Mononuclear cell (primary cell): ENCODE measurements around the gene PLEKHG5. TPM values are rescaled to one million over a fixed set of nuclear protein-coding genes. Genes with fewer than 3 reads are reported as not detected.
A peak's percentile ranks its signal among the peaks of the same experiment; 100 is the strongest.

Source experiments
- H3K27me3 ChIP-seq: 2 replicates; pipeline ENCODE4 v1.6.0; 2011; ENCODE audit warnings: low read length, control low read depth; ENCODE audit not compliant: insufficient read depth
- H3K4me1 ChIP-seq: 2 replicates; pipeline ENCODE4 v1.5.1; 2011; ENCODE audit warnings: mild to moderate bottlenecking, low read length, control low read depth; ENCODE audit not compliant: insufficient read depth
- H3K4me3 ChIP-seq: 2 replicates; pipeline ENCODE4 v1.5.1; 2011; ENCODE audit warnings: mild to moderate bottlenecking, low read length, moderate library complexity
- H3K9me3 ChIP-seq: 2 replicates; pipeline ENCODE4 v1.5.1; 2011; ENCODE audit warnings: low read depth, mild to moderate bottlenecking, control low read depth, low read length
- total RNA-seq: library from RNA; depleted of rRNA; stranded (reverse); fragments of >200 nt; gene quantifications from one replicate; pipeline ENCODE4 v1.2.3, GENCODE V29; 2012

PLEKHG5 gene
- total RNA-seq, 1 donor = 2.1 TPM

DNA sequence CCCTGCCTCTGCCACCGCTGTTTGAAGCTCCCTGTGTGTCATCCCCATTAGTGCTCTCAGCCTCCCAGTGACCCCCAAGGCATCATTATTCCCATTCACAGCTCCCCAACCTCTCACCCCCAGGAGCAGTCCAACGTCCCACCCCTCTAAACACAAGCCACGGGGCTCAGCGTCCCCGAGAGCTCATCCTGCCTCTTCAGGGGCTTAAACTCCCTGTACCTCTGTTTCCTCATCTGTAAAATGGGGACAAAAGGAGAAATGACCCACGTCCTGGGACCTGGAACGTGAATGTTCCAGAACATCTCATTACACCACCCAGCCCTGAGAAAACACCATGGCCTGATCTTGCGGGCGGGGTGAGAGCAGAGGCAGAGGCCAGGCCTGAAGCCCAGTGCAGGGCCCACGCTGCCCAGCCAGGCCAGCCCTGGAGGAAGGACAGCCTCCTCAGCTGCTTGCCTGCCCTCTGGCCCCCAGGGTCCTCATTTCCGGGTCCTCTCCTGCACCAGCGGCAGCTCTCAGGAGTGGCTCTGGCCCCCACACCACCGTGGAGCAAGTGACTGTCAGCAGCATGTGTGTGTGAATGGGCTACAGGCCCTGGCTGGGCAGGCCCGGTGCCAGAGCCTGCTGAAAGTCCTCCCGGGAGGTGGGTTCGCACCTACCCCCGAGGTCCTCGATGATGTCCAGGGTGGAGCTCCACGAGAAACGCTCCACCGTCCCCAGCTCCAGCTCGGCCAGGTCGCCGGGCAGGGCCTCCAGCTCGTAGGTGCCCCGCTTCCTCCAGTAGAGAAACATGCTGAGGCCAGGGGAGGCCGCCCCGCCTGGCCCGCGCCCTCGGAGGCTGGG is 14.1 kb upstream of the PLEKHG5 start:
- no peak overlapping the region for H3K4me3 ChIP-seq
- no peaks in the 10 kb centered on the region for H3K9me3 ChIP-seq
- H3K4me1 ChIP-seq = no peaks in the 10 kb centered on the region
- H3K27me3 ChIP-seq = no peaks in the 10 kb centered on the region

- H3K9me3 ChIP-seq = no peaks in the 10 kb centered on the region
- H3K27me3 ChIP-seq = no peaks in the 10 kb centered on the region
- H3K4me3 ChIP-seq = no peak overlapping the region
Measured at GRCh38 chr1:6504887-6505286, 13.4 kb upstream of the PLEKHG5 start.

DNA sequence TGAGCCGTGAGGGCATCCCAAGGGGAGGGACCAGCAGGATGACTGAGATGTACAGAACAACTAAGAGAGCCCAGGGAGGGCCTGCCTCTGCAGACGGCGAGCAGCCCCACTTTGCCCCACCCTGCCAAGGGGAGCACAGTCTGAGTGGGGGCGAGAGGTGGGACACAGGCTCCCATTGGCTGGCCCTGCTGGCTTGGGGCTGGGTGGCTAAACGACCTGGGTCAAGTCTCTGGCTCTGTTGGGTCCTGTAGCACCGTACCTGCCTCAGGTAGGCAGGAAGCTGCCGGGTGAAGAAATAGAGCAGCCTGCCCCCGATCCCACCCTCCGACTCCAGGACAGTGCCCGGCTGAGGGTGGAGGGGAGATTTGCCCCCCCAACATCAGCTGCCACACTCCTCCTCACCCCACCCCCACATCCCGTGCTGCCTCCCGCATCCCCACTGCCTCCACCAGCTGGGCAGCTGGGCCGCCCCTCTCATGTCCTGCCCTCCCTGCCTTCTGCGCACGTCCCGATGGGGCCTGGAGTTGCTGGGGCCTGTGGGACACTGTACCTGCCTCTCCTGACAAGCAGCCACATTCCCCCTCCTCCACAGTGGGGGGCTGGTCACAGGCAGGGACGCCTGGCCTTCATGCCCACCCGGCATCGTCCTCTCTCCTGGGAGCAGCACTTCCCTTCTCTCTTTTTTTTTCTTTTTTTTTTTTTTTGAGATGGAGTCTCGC is 12.6 kb upstream of the PLEKHG5 start:
- no peaks in the 10 kb centered on the region for H3K27me3 ChIP-seq
- no peaks in the 10 kb centered on the region for H3K9me3 ChIP-seq
- H3K4me1 ChIP-seq = no peaks in the 10 kb centered on the region
- H3K4me3 ChIP-seq = no peak overlapping the region

More at GRCh38 chr1:6504887-6505286, 13.4 kb upstream of the PLEKHG5 start:
- no peaks in the 10 kb centered on the region for H3K4me1 ChIP-seq

DNA sequence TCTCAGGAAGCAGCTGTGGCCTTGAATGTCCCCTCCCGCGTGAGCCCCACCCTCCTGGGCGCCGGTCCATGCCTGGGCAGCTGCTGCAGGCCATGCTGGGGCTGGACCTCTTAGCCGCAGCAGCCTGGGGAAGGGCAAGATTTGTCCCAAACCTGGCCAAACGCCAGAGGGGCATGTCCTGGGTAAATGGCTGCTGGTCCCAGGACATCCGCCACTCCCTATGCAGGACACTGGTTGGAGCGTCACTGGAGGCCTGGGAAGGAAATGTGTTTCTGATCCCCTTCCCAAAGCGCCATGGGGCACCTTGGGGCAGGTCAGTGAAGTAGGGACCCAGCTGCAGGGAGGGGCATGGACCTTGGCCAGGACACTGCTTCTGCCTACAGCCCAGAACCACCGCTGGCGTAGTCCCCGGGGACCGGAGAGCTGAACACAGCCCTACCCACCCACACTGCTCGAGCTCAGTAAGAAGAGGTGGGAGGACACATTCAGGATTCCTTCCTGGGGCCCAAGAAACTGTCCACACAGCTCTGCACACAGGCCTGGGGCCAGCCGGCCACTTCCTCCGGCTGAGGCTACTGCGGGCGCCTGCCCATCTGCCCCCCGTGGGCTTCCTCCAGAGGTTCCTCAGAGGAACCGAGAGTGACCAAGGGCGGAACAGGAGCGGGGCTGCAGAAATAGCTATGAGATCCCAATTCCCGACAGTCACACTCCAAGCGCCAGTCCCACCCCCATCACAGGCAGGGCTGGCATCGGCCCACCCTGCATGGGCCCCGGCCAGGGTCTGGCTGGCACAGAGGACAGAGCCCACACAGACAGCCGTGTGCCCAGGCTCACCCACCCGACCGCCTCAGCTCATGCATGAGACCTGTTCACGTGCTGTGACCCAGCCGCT is 10.8 kb upstream of the PLEKHG5 start:
- Histone ChIP-seq H3K4me1 (no peaks in the 10 kb centered on the region), H3K27me3 (peaks cover 4% of the 10 kb centered on the region), H3K9me3 (no peaks in the 10 kb centered on the region), H3K4me3 (no peak overlapping the region)

DNA sequence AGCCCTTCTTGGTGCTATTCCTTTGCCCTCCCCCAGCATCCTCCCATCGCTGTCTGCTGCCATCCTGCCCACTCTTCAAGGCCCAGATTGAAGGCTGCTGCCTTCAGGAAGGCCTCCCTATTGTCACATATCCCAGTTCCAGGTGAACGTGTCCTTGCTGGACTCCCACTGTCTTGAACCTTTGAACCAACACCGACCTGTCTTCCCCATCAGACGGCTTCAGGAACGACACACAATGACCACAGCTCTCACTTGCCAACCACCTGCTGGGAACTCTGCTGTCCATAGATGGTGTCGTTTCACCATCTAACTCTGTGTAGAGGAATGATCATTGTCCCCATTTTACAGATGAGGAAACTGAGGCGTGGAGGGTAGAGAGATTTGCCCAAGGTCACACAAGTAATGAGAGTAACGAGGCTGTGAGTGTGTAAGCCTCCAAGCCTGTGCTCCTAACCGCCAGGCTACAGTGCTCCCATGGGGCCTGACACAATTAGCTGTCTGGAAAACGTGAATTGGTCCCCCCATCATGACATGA is 9.9 kb upstream of the PLEKHG5 start:
- Histone ChIP-seq H3K9me3 (no peaks in the 10 kb centered on the region), H3K4me1 (no peaks in the 10 kb centered on the region), H3K4me3 (no peak overlapping the region), H3K27me3 (peaks cover 4% of the 10 kb centered on the region)

DNA sequence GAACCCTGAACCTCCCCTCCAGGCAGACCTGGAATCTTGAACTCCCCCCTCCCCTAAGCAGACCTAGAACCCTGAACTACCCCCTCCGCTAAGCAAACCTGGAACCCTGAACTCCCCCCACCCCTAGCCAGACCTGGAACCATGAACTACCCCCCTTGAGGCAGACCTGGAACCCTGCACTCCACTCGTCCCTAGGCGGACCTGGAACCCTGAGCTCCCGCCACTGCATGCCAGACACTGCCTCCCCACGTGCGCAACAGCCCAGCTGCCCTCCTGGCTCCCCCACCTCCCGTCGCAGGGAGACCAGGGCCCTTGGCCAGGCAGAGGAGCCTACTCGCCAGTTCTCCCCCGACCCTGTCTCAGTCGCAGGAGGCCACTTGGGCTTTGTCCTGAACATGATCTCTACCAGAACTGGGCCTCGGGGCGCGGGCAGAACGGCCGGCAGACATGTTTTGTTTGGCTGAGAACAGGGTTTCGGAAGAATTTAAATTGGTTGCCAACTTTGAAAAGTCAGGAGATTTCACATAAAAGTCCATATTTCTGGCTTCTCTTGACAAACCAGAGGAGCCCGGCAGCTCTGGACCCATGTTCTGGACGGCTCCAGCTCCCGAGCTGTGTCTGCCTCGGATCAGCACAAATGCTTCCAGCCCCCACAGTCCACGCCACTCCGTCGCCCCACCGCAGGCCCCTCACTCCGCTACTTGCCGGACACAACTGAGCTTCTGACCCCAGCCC is 9.2 kb upstream of the PLEKHG5 start:
- peaks cover 4% of the 10 kb centered on the region for H3K27me3 ChIP-seq
- no peaks in the 10 kb centered on the region for H3K4me1 ChIP-seq
- H3K9me3 ChIP-seq = no peaks in the 10 kb centered on the region
- H3K4me3 ChIP-seq = no peak overlapping the region

- peaks cover 4% of the 10 kb centered on the region for H3K27me3 ChIP-seq
- H3K4me1 ChIP-seq = no peaks in the 10 kb centered on the region
- H3K4me3 ChIP-seq = no peak overlapping the region
- H3K9me3 ChIP-seq = no peaks in the 10 kb centered on the region
Measured at GRCh38 chr1:6499296-6499695, 7.8 kb upstream of the PLEKHG5 start.

DNA sequence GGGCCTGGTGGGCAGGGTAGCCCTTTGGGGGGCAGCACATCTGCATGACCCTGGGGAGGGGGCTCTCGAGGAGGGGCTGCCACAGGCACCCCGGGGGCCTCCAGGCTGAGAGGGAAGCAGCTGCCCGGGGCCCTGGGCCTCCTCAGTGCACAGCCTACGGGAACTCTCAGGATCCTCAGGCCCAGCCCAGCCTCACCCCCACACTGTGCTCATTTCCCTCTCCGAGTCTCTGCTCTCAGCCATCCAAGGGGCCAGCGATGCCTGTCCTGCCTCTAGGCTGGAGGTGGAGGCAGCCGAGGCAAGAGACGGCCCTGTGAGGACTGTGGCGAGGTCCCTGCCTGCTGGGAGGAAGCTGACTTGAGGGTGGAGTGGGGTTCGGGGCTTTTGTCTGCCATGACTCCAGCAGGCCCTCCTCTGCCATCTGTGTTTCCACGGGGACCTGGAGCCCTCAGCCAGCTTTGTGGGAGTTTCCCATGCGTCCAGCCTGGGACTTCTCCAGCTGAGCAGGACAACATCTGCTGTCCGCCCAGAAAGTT is 7.2 kb upstream of the PLEKHG5 start:
- Histone ChIP-seq H3K9me3 (no peaks in the 10 kb centered on the region), H3K27me3 (peaks cover 4% of the 10 kb centered on the region), H3K4me1 (no peaks in the 10 kb centered on the region)

DNA sequence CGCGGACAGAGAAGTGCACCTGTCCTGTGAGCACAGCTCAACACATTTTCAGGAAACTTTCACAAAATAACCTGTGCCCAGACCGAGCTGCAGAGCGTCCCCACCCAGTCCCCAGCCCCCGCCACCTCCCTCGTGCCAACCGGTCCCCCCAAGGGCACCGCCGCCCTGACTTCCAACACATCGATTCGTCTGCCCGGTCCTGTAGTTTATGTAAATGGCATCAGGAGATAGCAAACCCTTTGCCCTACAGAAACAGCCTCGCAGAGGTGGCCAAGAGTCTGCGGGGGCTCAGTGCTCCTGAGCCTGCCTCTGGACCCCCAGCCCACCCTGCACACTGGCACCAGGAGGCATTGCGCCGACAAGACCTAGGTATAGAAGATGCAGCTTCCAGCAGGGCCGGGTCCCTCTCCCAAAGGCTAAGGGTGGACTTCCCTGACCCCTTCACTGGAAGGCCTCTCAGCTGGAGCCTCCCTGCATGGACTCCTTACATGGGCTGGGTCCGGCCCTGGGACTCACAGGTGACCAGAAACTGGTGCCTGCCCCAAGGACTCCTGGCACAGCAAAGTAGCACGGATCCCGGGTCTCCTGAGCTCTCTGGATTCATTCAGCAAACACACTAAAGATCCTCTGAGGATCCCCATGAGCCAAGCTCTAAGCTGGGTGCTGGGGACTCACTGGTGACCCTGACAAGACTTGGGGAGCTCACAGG is 6.6 kb upstream of the PLEKHG5 start:
- H3K4me3 ChIP-seq = peak overlapping the region; percentile 22
- no peaks in the 10 kb centered on the region for H3K4me1 ChIP-seq
- H3K9me3 ChIP-seq = no peaks in the 10 kb centered on the region
- H3K27me3 ChIP-seq = peaks cover 4% of the 10 kb centered on the region

More for the DNA sequence above, 7.2 kb upstream of the PLEKHG5 start:
- no peak overlapping the region for H3K4me3 ChIP-seq

DNA sequence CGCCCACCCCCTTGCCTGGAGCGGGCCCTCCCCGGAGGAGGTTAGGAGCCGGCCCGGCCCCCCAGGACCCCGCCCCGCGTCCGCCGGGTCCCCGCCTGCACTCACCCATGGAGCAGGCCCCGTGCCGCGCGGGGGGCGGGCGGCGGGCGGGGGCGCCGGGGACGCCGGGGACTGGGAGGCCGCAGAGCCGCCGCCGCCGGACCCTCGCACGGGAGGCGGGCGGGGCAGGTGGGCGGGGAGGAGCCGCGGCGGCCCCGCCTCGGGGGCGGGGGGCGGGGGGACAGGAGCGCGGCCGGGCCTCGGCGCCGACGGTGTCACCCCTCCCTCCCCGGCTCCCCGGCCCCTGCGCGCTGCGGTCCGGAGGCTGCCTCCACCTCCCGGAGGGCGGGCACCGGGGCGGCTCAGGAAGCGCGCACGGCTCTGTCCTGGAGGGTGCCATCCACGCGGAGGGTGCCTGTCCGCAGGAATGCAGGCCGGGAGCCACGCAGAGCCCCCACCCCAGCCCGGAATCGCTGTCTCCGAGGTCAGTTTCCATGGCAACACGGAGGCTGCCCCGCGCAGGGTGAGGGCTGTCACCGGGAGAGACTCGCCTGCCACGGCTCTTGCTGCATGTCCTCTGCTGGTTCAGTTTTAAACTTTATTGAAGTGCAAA is 5.9 kb upstream of the PLEKHG5 start:
- Histone ChIP-seq H3K27me3 (peaks cover 4% of the 10 kb centered on the region), H3K4me1 (no peaks in the 10 kb centered on the region), H3K9me3 (no peaks in the 10 kb centered on the region), H3K4me3 (peak overlapping the region; percentile 22)

DNA sequence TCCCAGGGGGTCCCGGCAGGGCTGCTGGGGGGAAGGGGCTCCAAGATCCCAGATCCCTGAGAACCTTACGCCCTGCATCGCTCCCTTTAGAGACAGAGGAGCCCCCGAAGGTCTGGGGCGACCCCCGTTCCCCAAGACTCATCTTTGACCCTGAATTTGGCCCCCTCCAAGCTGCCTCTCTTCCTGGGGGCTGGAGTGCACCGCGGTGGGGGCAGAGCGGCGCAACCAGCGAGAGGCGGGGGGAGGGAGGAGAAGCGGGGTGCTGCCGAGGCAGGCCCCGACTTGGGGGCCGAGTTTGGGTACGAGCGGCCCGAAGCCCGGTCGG is 5.4 kb upstream of the PLEKHG5 start:
- H3K9me3 ChIP-seq = no peaks in the 10 kb centered on the region
- no peak overlapping the region for H3K4me3 ChIP-seq
- H3K4me1 ChIP-seq = no peaks in the 10 kb centered on the region
- H3K27me3 ChIP-seq = peaks cover 4% of the 10 kb centered on the region

DNA sequence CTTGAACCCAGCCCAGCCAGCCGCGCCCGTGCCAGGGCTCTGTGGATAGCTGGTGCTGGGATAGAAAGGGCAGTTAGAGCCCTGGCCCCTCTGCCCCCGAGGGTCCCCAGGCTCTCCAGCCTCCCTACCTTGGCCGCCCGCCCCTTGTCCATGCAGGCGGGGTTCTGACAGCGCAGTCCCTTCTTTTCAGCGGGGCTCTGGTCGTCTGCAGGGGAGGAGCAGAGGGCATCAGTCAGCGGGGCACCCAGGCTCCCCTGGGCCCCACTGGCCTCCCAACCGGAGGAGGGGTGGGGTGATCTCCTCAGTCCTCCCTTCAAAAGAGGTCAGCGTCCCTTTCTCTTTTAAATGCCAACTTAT is 4.9 kb upstream of the PLEKHG5 start:
- H3K9me3 ChIP-seq = no peaks in the 10 kb centered on the region
- H3K4me3 ChIP-seq = no peak overlapping the region
- no peaks in the 10 kb centered on the region for H3K4me1 ChIP-seq
- peaks cover 4% of the 10 kb centered on the region for H3K27me3 ChIP-seq

DNA sequence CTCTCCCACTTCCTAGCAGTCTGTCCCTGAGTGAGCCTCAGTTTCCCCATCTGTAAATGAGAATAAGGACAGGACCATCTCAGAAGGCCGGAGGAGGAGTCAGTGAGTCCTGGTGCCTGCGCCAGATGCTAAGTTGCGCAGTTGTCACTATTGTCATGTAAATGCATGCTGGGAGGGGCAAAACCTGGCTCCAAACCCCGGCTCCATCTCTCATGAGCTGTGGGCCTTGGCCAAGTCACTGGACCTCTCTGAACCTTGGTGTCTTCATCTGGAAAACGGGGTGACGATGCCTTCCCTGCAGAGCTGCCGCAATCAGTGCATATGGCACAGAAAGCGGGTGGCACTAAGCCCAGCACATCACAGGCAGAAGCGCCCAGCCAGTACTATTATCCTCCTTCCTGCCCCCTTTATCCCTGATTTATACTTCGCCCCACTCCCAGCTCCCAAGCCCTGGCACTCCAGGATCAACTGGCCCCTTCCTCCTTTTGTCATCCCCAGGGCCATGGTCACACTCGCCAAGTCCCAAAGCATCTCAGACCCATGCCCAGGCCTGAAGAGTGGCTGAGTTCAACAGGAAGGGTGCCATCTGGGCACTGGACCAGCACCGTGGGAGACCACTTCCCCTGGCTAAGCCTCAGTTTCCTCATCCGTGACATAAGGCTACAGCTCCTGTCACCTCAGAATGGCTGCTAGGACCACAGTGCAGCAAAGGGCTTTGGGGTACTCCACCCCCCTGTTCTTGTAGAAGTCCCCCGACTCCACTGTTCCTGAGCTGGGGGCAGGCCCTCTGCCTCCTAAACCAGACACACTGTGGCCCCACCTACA is 4.3 kb upstream of the PLEKHG5 start:
- no peaks in the 10 kb centered on the region for H3K9me3 ChIP-seq
- H3K27me3 ChIP-seq = peaks cover 4% of the 10 kb centered on the region
- H3K4me1 ChIP-seq = peaks cover 5% of the 10 kb centered on the region
- H3K4me3 ChIP-seq = no peak overlapping the region
